Caco-2 (cell line): ENCODE results near the gene ZBTB8A. TPM values are rescaled to one million over a fixed set of nuclear protein-coding genes. Genes with fewer than 3 reads are reported as not detected.

ENCODE experiments used
- BruUV-seq: library from RNA; stranded (reverse); fragments of 400-500 nt; replicated peaks from 2 replicates; lab custom pipeline; 2021; lab: Mats Ljungman, UMichigan
- CTCF ChIA-PET: fragments of 300-600 bp; sonication (Branson Sonifier 250); formaldehyde crosslinking; loops from one replicate; lab custom pipeline; 2022; ENCODE audit warnings: antibody characterized with exemption; lab: Charles Lee
- POLR2A ChIA-PET: fragments of 300-600 bp; sonication (Branson Sonifier 250); formaldehyde crosslinking; loops from one replicate; lab custom pipeline; 2022; ENCODE audit warnings: antibody characterized with exemption; lab: Charles Lee
- DNase-seq, 2 experiments: peaks; one replicate each; pipeline versions ENCODE4 v3.0.0 to v3.0.0-alpha.2; 2020 to 2022
- H3K27me3 ChIP-seq: replicated peaks from 2 replicates; pipeline ENCODE4 v1.6.0; 2011; ENCODE audit warnings: low read length; ENCODE audit not compliant: control insufficient read depth, insufficient read depth
- H3K36me3 ChIP-seq: 2 replicates; pipeline ENCODE4 v1.5.1; 2011; ENCODE audit warnings: low read length; ENCODE audit not compliant: control insufficient read depth, insufficient read depth
- H3K4me1 ChIP-seq: fragments of 250-450 bp; sonication (Bioruptor Pico); 2 replicates; pipeline ENCODE4 v1.5.1; 2020; ENCODE audit warnings: mild to moderate bottlenecking
- H3K4me3 ChIP-seq: 2 replicates; pipeline ENCODE4 v1.5.1; 2011; ENCODE audit warnings: low read depth, mild to moderate bottlenecking, control low read depth, low read length
- H3K9me3 ChIP-seq: fragments of 250-450 bp; sonication (Bioruptor Pico); 2 replicates; pipeline ENCODE4 v1.5.1; 2020; ENCODE audit warnings: mild to moderate bottlenecking, moderate library complexity
- H3K27ac Mint-ChIP-seq: one replicate; pipeline ENCODE4 v1.8.0; 2022; ENCODE audit warnings: mixed read lengths; ENCODE audit not compliant: unreplicated experiment
- H3K27me3 Mint-ChIP-seq: one replicate; pipeline ENCODE4 v1.8.0; 2022; ENCODE audit warnings: mixed read lengths; ENCODE audit not compliant: insufficient read depth, unreplicated experiment
- H3K36me3 Mint-ChIP-seq: one replicate; pipeline ENCODE4 v1.8.0; 2022; ENCODE audit warnings: mild to moderate bottlenecking, mixed read lengths; ENCODE audit not compliant: insufficient read depth, unreplicated experiment
- H3K4me1 Mint-ChIP-seq: one replicate; pipeline ENCODE4 v1.8.0; 2022; ENCODE audit warnings: low read depth, mixed read lengths; ENCODE audit not compliant: unreplicated experiment
- H3K4me3 Mint-ChIP-seq: one replicate; pipeline ENCODE4 v1.8.0; 2022; ENCODE audit warnings: mild to moderate bottlenecking, moderate library complexity, mixed read lengths; ENCODE audit not compliant: unreplicated experiment
- H3K9me3 Mint-ChIP-seq: one replicate; pipeline ENCODE4 v1.8.0; 2022; ENCODE audit warnings: mixed read lengths; ENCODE audit not compliant: unreplicated experiment
- CTCF ChIP-seq, 2 experiments: fragments of 200-600 bp in 1 of 2; IDR thresholded peaks; 1 replicate in 1 of 2; 2 replicates in 1 of 2; pipeline versions ENCODE4 v1.5.1 to v1.8.0; 2011 to 2022; ENCODE audit warnings: antibody characterized with exemption in 1 of 2, control low read depth in 1 of 2, inconsistent platforms in 1 of 2, low read depth in 1 of 2, low read length in 1 of 2, mild to moderate bottlenecking in 1 of 2, moderate library complexity in 1 of 2; ENCODE audit not compliant: insufficient read depth in 1 of 2, severe bottlenecking in 1 of 2, unreplicated experiment in 1 of 2
- intact Hi-C: fragments of 100-400 bp; cut with micrococcal nuclease; formaldehyde crosslinking; loops from one replicate; pipeline ENCODE4 v1.10.0; 2022; ENCODE audit not compliant: unreplicated experiment
- total RNA-seq: library from RNA; stranded (reverse); gene quantifications from 2 replicates; pipeline ENCODE4 v1.2.3, GENCODE V29; 2022

ZBTB8A gene
- total RNA-seq, 1 experiment from 2014 or later: 3.7 TPM

- H3K27ac Mint-ChIP-seq: no peak overlapping the region
- intact Hi-C loops: no loop called here
- H3K9me3 ChIP-seq: no peaks in the 10 kb centered on the region
- no peak overlapping the region for H3K4me3 ChIP-seq
- CTCF ChIA-PET: no interaction called here
- no peaks in the 10 kb centered on the region for H3K27me3 ChIP-seq
- no peaks in the 10 kb centered on the region for H3K4me1 ChIP-seq
- no peak overlapping the region for H3K4me3 Mint-ChIP-seq
- POLR2A ChIA-PET: no interaction called here
- no TSS peak for BruUV-seq
- TF ChIP-seq CTCF (IDR thresholded peaks at IDR 0.05; ENCODE audit: insufficient read depth in 1 of 2, low read depth in 1 of 2, low read length in 1 of 2, severe bottlenecking in 1 of 2, unreplicated experiment in 1 of 2): no peak
- H3K4me1 Mint-ChIP-seq: no peaks in the 10 kb centered on the region
- peaks cover 4% of the 10 kb centered on the region for H3K36me3 Mint-ChIP-seq
- no peaks in the 10 kb centered on the region for H3K27me3 Mint-ChIP-seq
- H3K9me3 Mint-ChIP-seq: no peaks in the 10 kb centered on the region
- H3K36me3 ChIP-seq: no peaks in the 10 kb centered on the region
- no peak for DNase-seq
Observed at GRCh38 chr1:32592943-32593342, 53.7 kb downstream of the ZBTB8A start.

GRCh38 chr1:32600034-32600433 is 60.8 kb downstream of the ZBTB8A start:
- no peak for DNase-seq
- no peak overlapping the region for H3K4me3 Mint-ChIP-seq
- Histone ChIP-seq H3K4me1 (no peaks in the 10 kb centered on the region), H3K27me3 (no peaks in the 10 kb centered on the region), H3K36me3 (no peaks in the 10 kb centered on the region), H3K4me3 (no peak overlapping the region), H3K9me3 (no peaks in the 10 kb centered on the region)
- H3K27me3 Mint-ChIP-seq: no peaks in the 10 kb centered on the region
- H3K36me3 Mint-ChIP-seq: no peaks in the 10 kb centered on the region
- H3K27ac Mint-ChIP-seq: no peak overlapping the region
- no peak for TF ChIP-seq CTCF (IDR thresholded peaks at IDR 0.05; ENCODE audit: insufficient read depth in 1 of 2, low read depth in 1 of 2, low read length in 1 of 2, severe bottlenecking in 1 of 2, unreplicated experiment in 1 of 2)
- ChIA-PET POLR2A (no interaction called here), CTCF (no interaction called here)
- no peaks in the 10 kb centered on the region for H3K4me1 Mint-ChIP-seq
- H3K9me3 Mint-ChIP-seq: no peaks in the 10 kb centered on the region
- intact Hi-C loops: no loop called here
- BruUV-seq: no TSS peak

GRCh38 chr1:32605711-32606424 is 66.6 kb downstream of the ZBTB8A start:
- Mint-ChIP-seq H3K4me3 (no peak overlapping the region), H3K27me3 (no peaks in the 10 kb centered on the region), H3K4me1 (no peaks in the 10 kb centered on the region), H3K27ac (no peak overlapping the region), H3K36me3 (no peaks in the 10 kb centered on the region), H3K9me3 (no peaks in the 10 kb centered on the region)
- no TSS peak for BruUV-seq
- TF ChIP-seq CTCF (IDR thresholded peaks at IDR 0.05; ENCODE audit: insufficient read depth in 1 of 2, low read depth in 1 of 2, low read length in 1 of 2, severe bottlenecking in 1 of 2, unreplicated experiment in 1 of 2): no peak
- no peak overlapping the region for H3K4me3 ChIP-seq
- no peaks in the 10 kb centered on the region for H3K36me3 ChIP-seq
- DNase-seq: no peak
- CTCF ChIA-PET: no interaction called here
- no peaks in the 10 kb centered on the region for H3K27me3 ChIP-seq
- H3K4me1 ChIP-seq: no peaks in the 10 kb centered on the region
- intact Hi-C loops: no loop called here
- no peaks in the 10 kb centered on the region for H3K9me3 ChIP-seq
- POLR2A ChIA-PET: no interaction called here
